Transverse colon (tissue), 4 donors: ENCODE measurements around the gene KPNB1.

ENCODE experiments used
- POLR2A ChIP-seq: fragments of 450-650 bp; IDR thresholded peaks from one replicate; pipeline ENCODE4 v1.6.1; 2016; ENCODE audit warnings: antibody characterized with exemption, mild to moderate bottlenecking, moderate library complexity
- POLR2AphosphoS5 ChIP-seq, 3 donors: sonication (generic); formaldehyde crosslinking; IDR thresholded peaks; one replicate each; pipeline ENCODE4 v1.6.1; 2016; ENCODE audit warnings: antibody characterized with exemption in 3 of 3
- TF ChIP-seq, protein P1 (sequence below), 5 experiments: fragments of 200-600 bp in 3 of 5; fragments of 450-650 bp in 2 of 5; sonication (generic) in 3 of 5; IDR thresholded peaks; 1 replicate in 2 of 5; 2 replicates in 3 of 5; pipeline ENCODE4 v1.5.1; 2016 to 2017; ENCODE audit warnings: antibody characterized with exemption in 5 of 5, inconsistent platforms in 3 of 5, mild to moderate bottlenecking in 2 of 5, moderate library complexity in 1 of 5

DNA sequence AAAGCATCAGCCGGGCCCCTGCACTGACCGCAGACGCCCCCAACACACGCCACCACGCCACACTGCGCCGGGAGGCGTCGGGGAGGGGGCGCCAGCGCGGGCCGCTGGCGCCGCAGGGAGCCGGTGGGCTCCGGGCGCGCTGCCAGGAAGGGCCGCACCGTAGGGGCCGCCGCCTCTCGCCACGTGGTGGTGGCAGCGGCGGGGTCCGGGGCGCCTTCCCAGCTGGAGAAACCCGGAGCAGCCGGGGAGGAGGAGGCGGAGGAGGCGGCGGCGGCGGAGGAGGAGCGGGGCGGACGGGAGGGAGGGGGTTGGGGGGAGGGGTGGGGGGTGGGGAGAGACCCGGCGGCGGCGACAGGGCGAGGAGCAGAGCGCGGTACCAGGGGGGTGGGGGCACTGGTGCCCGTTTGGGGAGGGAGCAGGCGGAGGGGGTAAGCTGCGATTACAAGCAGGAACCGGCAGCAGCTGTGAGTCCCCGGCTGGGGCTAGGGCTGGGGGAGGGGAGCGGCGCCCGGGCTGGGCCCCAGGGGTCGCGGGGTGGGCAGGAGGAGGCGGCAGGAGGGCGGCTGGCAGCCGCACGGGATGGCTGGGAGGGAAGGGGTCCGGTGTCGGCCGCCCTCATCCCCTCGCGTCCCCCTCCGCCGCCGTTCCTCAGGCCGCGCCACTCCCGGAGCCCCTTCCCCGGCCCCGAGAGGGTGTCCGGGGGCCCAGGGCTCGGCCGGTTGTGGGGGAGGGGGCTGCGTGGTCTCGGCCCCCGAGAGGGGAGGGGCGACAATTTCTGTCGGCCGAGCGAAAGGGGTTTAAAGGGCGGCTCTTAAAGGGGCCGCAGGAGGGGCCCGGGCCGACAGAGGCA, 44.2 kb downstream of the KPNB1 start, which contains the start of gene TBKBP1:
- no peak for TF ChIP-seq POLR2A
- no peak for TF ChIP-seq POLR2AphosphoS5 (IDR thresholded peaks at IDR 0.05)
- TF ChIP-seq, protein P1, sequence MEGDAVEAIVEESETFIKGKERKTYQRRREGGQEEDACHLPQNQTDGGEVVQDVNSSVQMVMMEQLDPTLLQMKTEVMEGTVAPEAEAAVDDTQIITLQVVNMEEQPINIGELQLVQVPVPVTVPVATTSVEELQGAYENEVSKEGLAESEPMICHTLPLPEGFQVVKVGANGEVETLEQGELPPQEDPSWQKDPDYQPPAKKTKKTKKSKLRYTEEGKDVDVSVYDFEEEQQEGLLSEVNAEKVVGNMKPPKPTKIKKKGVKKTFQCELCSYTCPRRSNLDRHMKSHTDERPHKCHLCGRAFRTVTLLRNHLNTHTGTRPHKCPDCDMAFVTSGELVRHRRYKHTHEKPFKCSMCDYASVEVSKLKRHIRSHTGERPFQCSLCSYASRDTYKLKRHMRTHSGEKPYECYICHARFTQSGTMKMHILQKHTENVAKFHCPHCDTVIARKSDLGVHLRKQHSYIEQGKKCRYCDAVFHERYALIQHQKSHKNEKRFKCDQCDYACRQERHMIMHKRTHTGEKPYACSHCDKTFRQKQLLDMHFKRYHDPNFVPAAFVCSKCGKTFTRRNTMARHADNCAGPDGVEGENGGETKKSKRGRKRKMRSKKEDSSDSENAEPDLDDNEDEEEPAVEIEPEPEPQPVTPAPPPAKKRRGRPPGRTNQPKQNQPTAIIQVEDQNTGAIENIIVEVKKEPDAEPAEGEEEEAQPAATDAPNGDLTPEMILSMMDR (IDR thresholded peaks at IDR 0.05) = no peak
